GM12878 (cell line): ENCODE results near the gene ARHGEF38. TPM values are rescaled to one million over a fixed set of nuclear protein-coding genes. Genes with fewer than 3 reads are reported as not detected.

Source experiments
- ATAC-seq: fragments of 200-7000 bp; cut with Tn5 transposase; 3 replicates; pipeline ENCODE4 v1.9.1; 2020; ENCODE audit warnings: mild to moderate bottlenecking, moderate library complexity
- BruUV-seq: library from RNA; stranded (reverse); fragments of 400-500 nt; replicated peaks from 2 replicates; lab custom pipeline; 2021; lab: Mats Ljungman, UMichigan
- CTCF ChIA-PET: fragments of 300-600 bp; sonication (Branson Sonifier 250); formaldehyde crosslinking; extraction: SDS; loops from one replicate; lab custom pipeline; 2021; ENCODE audit warnings: inconsistent platforms; lab: Yijun Ruan, JAX
- POLR2A ChIA-PET: fragments of 350-600 bp; formaldehyde crosslinking; extraction: SDS; loops from one replicate; lab custom pipeline; 2021; ENCODE audit warnings: inconsistent platforms; lab: Charles Lee
- RAD21 ChIA-PET: fragments of 300-600 bp; sonication (Branson Sonifier 250); formaldehyde crosslinking; loops from one replicate; lab custom pipeline; 2023; ENCODE audit warnings: antibody characterized with exemption; ENCODE audit not compliant: unreplicated experiment; lab: Charles Lee
- SMC1A ChIA-PET: fragments of 300-600 bp; sonication (Branson Sonifier 250); formaldehyde crosslinking; loops from one replicate; lab custom pipeline; 2023; ENCODE audit not compliant: unreplicated experiment, uncharacterized antibody; lab: Charles Lee
- DNase-seq: peaks from one replicate; pipeline ENCODE4 v3.0.0-alpha.2; 2011; ENCODE audit warnings: low read depth, low spot score
- FAIRE-seq: peaks from 3 replicates; lab custom pipeline; 2011; peaks lifted over from hg19 to GRCh38; lab: Jason Lieb, UNC
- H2AFZ ChIP-seq: 2 replicates; pipeline ENCODE4 v1.6.0; 2011; ENCODE audit warnings: low read depth, low read length, control low read depth; ENCODE audit not compliant: control insufficient read depth
- H3K27ac ChIP-seq: 2 replicates; pipeline ENCODE4 v1.5.1; 2011; ENCODE audit warnings: control low read depth; ENCODE audit not compliant: control insufficient read depth, insufficient read depth
- H3K27me3 ChIP-seq, 2 experiments: replicated peaks in 1 of 2; 2 replicates each; pipeline versions ENCODE4 v1.6.0 to v1.6.1; 2011; ENCODE audit warnings: low read length in 1 of 2; ENCODE audit not compliant: control insufficient read depth in 2 of 2, insufficient read depth in 2 of 2
- H3K36me3 ChIP-seq, 2 experiments: 2 replicates each; pipeline ENCODE4 v1.5.1; 2011; ENCODE audit warnings: low read length in 1 of 2; ENCODE audit not compliant: control insufficient read depth in 2 of 2, insufficient read depth in 2 of 2
- H3K4me1 ChIP-seq: 2 replicates; pipeline ENCODE4 v1.6.1; 2011; ENCODE audit warnings: mild to moderate bottlenecking, low read length, moderate library complexity, mixed read lengths; ENCODE audit not compliant: control insufficient read depth, insufficient read depth
- H3K4me2 ChIP-seq: 2 replicates; pipeline ENCODE4 v1.6.0; 2011; ENCODE audit warnings: control low read depth; ENCODE audit not compliant: control insufficient read depth, insufficient read depth
- H3K4me3 ChIP-seq: fragments of 200-600 bp; sonication (generic); 2 replicates; pipeline ENCODE4 v1.5.1; 2016
- H3K79me2 ChIP-seq: 2 replicates; pipeline ENCODE4 v1.6.0; 2011; ENCODE audit warnings: low read length; ENCODE audit not compliant: control insufficient read depth, insufficient read depth
- H3K9ac ChIP-seq: 2 replicates; pipeline ENCODE4 v1.8.0; 2011; ENCODE audit warnings: low read length, control low read depth, mixed read lengths; ENCODE audit not compliant: control insufficient read depth, insufficient read depth
- H3K9me3 ChIP-seq: replicated peaks from 3 replicates; pipeline ENCODE4 v1.5.1; 2011; ENCODE audit warnings: mild to moderate bottlenecking, low read length; ENCODE audit not compliant: control insufficient read depth, insufficient read depth
- H4K20me1 ChIP-seq: 2 replicates; pipeline ENCODE4 v1.6.0; 2011; ENCODE audit not compliant: control insufficient read depth, insufficient read depth
- CBX5 ChIP-seq: sonication (generic); IDR thresholded peaks from 2 replicates; pipeline ENCODE4 v1.6.1; 2016; ENCODE audit warnings: low read depth, moderate library complexity, mild to moderate bottlenecking, inconsistent platforms
- DPF2 ChIP-seq: fragments of 450-650 bp; IDR thresholded peaks from 2 replicates; pipeline ENCODE4 v1.6.1; 2017; ENCODE audit warnings: mild to moderate bottlenecking
- TCF7 ChIP-seq: IDR thresholded peaks from 2 replicates; pipeline ENCODE4 v1.6.1; 2014; ENCODE audit warnings: antibody characterized with exemption, borderline replicate concordance
- ZNF274 ChIP-seq: IDR thresholded peaks from one replicate; pipeline ENCODE4 v1.8.0; 2011; ENCODE audit not compliant: insufficient read length, insufficient read depth
- in situ Hi-C: fragments of 300-500 bp; cut with MboI; formaldehyde crosslinking; loops from 9 replicates; pipeline ENCODE4 v1.14.3; 2018; ENCODE audit warnings: mixed read lengths
- intact Hi-C: fragments of 100-400 bp; cut with micrococcal nuclease; formaldehyde crosslinking; loops from one replicate; pipeline ENCODE4 v1.14.2; 2022; ENCODE audit not compliant: unreplicated experiment
- polyA plus RNA-seq, 11 experiments: library from polyadenylated mRNA; depleted of rRNA in 4 of 11; unstranded in 6 of 11; stranded (reverse) in 5 of 11; fragments of >200 nt; fragmentation: Nextera tagmentation in 4 of 11; fragmentation: Illumina TruSeq in 1 of 11; extraction: Ambion mirVana in 4 of 11; extraction: Trizol in 1 of 11; gene quantifications; 1 replicate in 1 of 11; 2 replicates in 10 of 11; pipeline versions ENCODE4 v1.2.1 to v1.2.3, GENCODE V29; 2011 to 2016; ENCODE audit warnings: inconsistent platforms in 2 of 11, missing spikeins in 2 of 11, low read depth in 1 of 11
- total RNA-seq, 4 experiments: library from RNA; depleted of rRNA in 3 of 4; stranded (reverse); fragments of >200 nt in 3 of 4; fragmentation: Illumina TruSeq in 1 of 4; extraction: Trizol in 1 of 4; gene quantifications; 2 replicates each; pipeline versions ENCODE4 v1.2.1 to v1.2.3, GENCODE V29; 2013 to 2021
- TF ChIP-seq, protein P1 (sequence below): fragments of 450-650 bp; IDR thresholded peaks from 2 replicates; pipeline ENCODE4 v1.6.1; 2017; ENCODE audit warnings: mild to moderate bottlenecking, moderate library complexity
- TF ChIP-seq, protein P2 (sequence below): IDR thresholded peaks from 2 replicates; pipeline ENCODE4 v1.6.1; 2012; ENCODE audit warnings: low read depth, low read length, improper control_type of control experiment

ARHGEF38 gene
- total and polyA plus RNA-seq, 10 of the 15 experiments (the other 5 are each of a cell fraction or from before 2014, with no cell fraction given) = 0.01 to 1.1 (median 0.09) TPM; not detected in 2

DNA sequence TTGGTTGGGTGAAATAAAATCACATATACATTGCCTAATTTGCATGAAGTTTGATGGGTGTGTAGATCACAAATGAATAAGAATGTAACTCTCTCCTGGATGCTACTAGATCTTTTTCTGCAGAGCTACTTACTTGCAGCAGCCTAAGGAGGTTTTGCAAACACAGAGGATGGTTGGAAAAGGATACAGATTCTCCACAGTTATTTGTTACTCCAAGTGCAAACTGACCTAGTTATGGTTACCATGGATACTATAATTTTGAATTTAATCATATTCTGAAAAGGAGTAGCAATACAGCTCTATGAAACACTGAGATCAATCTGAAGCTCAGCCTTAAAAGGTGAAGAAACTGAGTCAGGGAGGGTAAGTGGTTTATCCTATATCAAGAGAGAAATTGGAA lies 9.1 kb upstream of the ARHGEF38 start (continued):
- TF ChIP-seq, protein P1, sequence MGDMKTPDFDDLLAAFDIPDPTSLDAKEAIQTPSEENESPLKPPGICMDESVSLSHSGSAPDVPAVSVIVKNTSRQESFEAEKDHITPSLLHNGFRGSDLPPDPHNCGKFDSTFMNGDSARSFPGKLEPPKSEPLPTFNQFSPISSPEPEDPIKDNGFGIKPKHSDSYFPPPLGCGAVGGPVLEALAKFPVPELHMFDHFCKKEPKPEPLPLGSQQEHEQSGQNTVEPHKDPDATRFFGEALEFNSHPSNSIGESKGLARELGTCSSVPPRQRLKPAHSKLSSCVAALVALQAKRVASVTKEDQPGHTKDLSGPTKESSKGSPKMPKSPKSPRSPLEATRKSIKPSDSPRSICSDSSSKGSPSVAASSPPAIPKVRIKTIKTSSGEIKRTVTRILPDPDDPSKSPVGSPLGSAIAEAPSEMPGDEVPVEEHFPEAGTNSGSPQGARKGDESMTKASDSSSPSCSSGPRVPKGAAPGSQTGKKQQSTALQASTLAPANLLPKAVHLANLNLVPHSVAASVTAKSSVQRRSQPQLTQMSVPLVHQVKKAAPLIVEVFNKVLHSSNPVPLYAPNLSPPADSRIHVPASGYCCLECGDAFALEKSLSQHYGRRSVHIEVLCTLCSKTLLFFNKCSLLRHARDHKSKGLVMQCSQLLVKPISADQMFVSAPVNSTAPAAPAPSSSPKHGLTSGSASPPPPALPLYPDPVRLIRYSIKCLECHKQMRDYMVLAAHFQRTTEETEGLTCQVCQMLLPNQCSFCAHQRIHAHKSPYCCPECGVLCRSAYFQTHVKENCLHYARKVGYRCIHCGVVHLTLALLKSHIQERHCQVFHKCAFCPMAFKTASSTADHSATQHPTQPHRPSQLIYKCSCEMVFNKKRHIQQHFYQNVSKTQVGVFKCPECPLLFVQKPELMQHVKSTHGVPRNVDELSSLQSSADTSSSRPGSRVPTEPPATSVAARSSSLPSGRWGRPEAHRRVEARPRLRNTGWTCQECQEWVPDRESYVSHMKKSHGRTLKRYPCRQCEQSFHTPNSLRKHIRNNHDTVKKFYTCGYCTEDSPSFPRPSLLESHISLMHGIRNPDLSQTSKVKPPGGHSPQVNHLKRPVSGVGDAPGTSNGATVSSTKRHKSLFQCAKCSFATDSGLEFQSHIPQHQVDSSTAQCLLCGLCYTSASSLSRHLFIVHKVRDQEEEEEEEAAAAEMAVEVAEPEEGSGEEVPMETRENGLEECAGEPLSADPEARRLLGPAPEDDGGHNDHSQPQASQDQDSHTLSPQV = no peak
- TF ChIP-seq TCF7 = no peak
- TF ChIP-seq, protein P2, sequence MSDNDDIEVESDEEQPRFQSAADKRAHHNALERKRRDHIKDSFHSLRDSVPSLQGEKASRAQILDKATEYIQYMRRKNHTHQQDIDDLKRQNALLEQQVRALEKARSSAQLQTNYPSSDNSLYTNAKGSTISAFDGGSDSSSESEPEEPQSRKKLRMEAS = no peak
- no peak for TF ChIP-seq CBX5
- TF ChIP-seq, all 136 proteins: peak for 0

DNA sequence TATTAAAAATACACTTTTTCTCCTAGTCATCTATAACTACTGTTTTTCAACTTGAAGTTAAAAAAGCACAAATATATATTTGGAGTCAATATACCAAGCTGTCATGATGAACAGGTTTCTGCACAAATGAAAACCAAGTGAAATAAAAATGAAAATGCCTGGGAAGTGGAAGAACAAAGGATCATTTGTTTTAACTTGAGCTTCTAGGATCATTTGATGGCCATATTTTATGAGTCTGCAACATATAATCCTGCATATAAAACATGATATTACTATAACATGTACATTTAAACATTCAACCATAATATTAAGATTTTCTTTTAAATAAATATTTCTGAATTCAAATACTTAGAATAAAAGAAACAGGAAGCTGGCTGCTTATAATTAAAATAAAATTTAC lies 8.5 kb upstream of the ARHGEF38 start:
- TF ChIP-seq DPF2 = no peak
- no peak for TF ChIP-seq ZNF274
- in situ Hi-C loops (no loop called here), intact Hi-C loops (no loop called here)
- Histone ChIP-seq H3K4me1 (no peaks in the 10 kb centered on the region), H3K36me3 (no peaks in the 10 kb centered on the region), H3K79me2 (no peaks in the 10 kb centered on the region), H3K9ac (no peak overlapping the region), H3K4me2 (no peak overlapping the region), H3K4me3 (no peak overlapping the region), H2AFZ (no peak overlapping the region), H3K9me3 (no peaks in the 10 kb centered on the region; the same call in 2 of the 3 replicates), H4K20me1 (no peaks in the 10 kb centered on the region), H3K27me3 (no peaks in the 10 kb centered on the region), H3K27ac (no peak overlapping the region)
- ChIA-PET RAD21 (interaction anchor here (0.6 to 1.6 kb wide), 4 partner anchors 22 to 171 kb away, joined by 3 to 5 read pairs (median 4); no protein-coding TSS in a partner anchor), POLR2A (no interaction called here), CTCF (interaction anchor here (0.9 to 3.9 kb wide), 8 partner anchors 11 to 123 kb away, joined by 3 to 21 read pairs (median 3); no protein-coding TSS in a partner anchor), SMC1A (interaction anchor here (1.1 to 3.0 kb wide), 5 partner anchors 11 to 112 kb away, joined by 3 to 12 read pairs (median 5); no protein-coding TSS in a partner anchor)
- ATAC-seq = no peak
- BruUV-seq = no TSS peak
- no peak for DNase-seq
- no peak for FAIRE-seq
